Fibroblast of gingiva (primary cell): ENCODE measurements around the gene JAK1.
"Not testable (repeated sequence)": the region's sequence is repeated elsewhere in the genome, so short reads cannot be mapped to it uniquely, and the experiment has no call there.

ENCODE experiments used
- DNase-seq: peaks from one replicate; pipeline ENCODE4 v3.0.0-alpha.2; 2011; ENCODE audit warnings: low read depth

Gene JAK1

GRCh38 chr1:64838486-64838885 lies 127.9 kb downstream of the JAK1 start:
- no peak for DNase-seq

DNA sequence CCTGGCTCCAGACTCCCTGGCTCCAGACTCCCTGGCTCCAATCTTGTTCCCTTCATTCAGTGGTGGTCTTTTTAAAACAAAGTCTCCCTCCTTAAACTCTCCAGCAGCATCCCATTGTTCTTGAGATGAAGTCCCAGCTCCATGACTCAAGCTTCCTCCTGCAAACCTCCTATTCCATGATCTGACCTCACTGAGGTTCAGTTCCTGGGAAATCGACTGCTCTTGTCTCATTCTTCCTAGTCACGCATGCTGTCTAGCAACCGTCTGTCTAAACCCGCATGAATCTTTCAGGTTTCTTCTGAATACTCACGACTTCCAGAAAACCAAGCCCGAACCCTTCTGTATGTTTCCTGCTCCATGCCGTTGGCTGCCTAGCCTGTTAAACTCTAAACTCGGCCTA lies 129.5 kb downstream of the JAK1 start:
- no peak for DNase-seq

DNA sequence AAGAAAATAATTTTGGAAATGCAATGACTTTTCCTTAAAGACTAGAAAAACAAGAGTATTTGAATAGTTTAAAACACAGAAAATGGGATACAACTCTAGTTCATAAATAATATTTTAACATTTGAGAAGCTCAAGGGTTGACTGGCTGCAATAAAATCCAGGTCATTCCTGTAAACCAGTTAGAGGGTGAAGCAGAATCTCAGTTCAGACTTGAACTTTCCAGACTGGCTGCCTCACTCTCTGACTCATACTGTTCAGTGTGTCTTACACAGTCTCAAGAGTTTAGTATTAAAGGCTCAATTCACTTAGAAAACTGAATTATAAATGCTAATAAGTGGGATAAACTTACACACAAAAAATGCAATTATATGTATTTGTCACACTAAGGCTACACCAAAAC lies 131.6 kb downstream of the JAK1 start:
- no peak for DNase-seq

DNA sequence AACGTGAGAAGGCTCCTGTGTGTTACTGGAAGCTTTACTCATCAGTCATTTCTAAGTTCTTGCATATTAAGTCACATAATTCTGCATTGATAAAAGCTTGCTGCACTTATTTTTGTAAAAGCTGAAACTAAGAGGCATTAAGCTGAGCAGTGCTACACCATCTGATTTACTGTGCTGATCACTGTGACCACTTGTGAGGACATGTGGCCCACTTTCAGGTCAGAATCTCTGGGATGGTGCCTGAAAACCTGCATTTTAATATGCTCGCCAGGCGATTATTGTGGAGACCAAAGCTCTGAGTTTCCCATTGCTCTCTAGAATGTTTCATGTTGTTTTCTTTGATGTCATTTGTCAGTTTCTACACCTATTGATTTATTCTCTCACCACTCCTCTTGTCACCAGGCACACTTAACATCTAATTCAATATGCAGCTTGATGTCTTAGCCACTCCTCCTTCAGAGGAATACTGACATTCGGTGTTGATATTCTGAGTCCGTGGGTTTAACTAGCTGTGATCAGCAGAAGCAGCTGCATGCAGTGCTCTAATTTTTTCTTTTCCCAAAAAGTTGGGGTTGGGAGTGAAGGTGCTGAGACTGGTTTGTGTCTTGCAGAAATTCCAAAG lies 136.2 kb downstream of the JAK1 start:
- no peak for DNase-seq

- no peak for DNase-seq
These were observed 136.8 kb downstream of the JAK1 start for GRCh38 chr1:64829411-64830029.

GRCh38 chr1:64828829-64829228 lies 137.5 kb downstream of the JAK1 start:
- DNase-seq, result no peak

DNA sequence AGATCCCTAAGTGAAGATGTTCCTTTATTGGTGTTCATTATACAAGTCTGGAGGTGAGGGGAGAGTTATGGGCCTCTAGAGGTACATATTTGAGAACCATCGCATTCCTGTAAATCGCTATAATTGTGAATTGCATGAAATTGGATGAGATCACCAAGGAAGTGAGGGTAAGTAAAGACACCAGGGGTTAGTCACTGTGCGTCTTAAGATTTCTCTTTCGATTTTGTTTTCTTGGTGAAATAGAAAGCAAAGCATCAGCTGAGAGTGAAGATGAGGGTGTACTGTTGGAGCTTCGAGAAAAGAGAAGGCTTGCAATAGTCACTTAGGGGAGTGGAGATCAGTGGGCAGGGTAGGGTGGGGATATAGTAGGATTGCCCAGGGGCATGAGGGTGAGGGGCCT lies 139.4 kb downstream of the JAK1 start:
- DNase-seq, result no peak

DNA sequence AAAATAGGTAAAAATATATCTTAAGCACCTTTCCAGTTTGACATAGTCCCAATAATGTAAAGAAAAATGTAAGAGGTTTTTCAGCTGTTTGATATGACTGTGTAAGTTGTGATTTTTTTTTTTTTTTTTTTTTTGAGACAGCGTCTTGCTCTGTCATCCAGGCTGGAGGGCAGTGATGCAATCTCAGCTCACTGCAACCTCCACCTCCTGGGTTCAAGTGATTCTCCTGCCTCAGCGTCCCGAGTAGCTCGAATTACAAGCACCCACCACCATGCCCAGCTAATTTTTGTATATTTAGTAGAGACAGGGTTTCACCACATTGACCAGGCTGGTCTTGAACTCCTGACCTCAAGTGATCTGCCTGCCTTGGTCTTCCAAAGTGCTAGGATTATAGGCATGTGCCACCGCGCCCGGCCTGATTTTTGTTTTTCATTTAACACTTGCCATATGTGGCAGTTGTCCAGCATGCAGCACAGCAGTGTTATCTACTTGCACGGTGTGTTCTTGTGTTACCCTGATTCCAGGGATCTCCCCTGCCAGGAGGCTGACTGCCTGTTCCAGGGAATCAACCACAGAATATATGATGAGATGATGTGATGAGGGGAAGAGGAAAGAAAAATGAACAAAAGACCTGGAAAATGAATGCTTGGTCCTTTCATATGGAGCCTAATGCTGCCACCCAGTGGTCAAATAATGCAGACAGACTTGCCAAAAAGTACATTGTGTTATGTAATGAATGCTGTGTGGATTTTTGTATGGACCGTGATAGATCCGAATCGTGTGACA lies 142.5 kb downstream of the JAK1 start:
- DNase-seq, result peak; percentile 61

DNA sequence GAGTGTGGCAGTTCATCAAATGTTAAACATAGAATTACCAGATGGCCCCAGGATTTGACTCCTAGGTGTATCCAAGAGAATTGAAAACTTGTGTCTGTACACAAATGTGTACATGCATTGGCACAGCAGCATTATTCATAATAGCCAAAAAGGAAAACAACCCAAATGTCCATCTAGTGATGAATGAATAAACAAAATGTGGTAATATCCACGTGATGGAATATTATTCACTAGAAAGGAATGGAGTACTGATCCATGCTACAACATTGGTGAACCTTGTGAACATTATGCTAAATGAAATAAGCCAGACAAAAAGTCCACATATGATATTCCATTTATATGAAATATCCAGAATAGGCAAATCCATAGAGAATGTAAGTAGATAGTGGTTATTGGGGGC lies 143.7 kb downstream of the JAK1 start:
- DNase-seq, result peak; percentile 31

DNA sequence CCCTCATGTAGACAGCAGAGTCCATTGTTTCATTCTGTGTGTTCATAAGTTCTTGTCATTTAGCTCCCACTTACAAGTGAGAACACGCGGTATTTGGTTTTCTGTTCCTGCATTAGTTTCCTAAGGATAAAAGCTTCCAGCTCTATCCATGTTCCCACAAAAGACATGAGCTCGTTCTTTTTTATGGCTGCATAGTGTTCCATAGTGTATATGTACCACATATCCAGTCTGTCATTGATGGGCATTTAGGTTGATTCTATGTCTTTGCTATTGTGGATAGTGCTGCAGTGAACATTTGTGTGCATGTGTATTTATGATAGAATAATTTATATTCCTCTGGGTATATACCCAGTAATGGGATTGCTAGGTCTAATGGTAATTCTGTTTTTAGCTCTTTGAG lies 145.8 kb downstream of the JAK1 start:
- not testable (repeated sequence) for DNase-seq

GRCh38 chr1:64817364-64817763 lies 149.0 kb downstream of the JAK1 start:
- DNase-seq, result not testable (repeated sequence)

DNA sequence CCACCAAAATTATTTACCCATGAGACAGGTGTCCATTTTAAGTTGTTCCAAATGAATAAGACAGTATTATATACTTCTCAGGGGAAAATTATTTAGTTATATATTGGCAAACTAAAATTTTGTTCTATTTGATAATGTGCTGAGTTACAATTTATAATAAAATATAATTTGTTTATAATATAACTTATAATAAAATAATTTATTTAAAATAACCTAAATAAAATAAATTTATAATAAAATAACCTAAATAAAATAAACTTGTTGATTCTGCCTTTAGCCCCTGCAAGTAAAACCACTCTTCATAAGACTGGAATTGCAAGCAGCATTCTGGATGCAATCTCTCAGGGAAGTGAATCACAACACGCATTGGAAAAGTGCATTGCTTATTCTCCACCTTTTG lies 151.9 kb downstream of the JAK1 start:
- no peak for DNase-seq

- no peak for DNase-seq
These were observed 155.2 kb downstream of the JAK1 start for GRCh38 chr1:64811131-64811530.

DNA sequence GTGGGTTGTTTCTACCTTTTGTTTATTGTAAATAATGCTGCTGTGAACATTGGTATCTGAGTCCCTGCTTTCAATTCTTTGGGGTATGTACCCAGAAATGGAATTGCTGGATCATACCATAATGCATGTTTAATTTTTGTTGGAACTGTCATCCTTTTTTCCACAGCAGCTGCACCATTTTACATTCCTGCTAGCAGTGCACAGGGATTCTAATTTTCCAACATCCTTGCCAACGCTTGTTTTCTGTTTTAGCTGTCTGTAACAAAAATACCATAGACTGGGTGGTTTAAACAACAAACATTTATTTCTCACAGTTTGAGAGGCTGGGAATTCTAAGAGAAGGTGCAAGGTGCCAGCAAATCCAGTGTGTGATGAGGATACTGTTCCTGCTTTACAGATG lies 156.3 kb downstream of the JAK1 start:
- no peak for DNase-seq

- DNase-seq, result no peak
These were observed 157.0 kb downstream of the JAK1 start for GRCh38 chr1:64809309-64809708.

DNA sequence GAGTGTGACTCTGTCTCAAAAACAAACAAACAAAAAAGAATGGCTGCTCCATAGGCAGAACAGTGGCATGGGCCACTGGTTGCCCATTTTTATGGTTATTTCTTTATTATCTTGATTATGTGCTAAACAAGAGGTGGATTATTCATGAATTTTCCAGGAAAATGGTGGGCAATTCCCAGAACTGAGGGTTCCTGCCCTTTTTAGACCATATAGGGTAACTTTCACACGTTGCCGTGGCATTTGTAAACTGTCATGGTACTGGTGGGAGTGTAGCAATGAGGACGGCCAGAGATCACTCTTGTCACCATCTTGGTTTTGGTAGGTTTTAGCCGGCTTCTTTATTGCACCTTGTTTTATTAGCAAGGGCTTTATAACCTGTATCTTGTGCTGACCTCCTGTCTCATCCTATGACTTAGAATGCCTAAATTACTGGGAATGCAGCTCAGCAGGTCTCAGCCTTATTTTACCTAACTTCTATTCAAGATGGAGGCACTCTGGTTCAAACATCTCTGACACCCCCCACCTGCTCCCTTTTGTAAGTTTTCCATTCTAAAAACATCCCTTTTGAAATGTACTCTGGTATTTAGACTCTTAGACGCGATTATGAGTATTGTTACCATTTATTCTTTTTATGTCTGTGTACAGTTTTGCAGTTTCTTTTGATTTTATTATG lies 164.4 kb downstream of the JAK1 start:
- no peak for DNase-seq

- DNase-seq, result no peak
These were observed 167.5 kb downstream of the JAK1 start for GRCh38 chr1:64798872-64799271.

GRCh38 chr1:64790832-64791487 lies 175.4 kb downstream of the JAK1 start:
- DNase-seq, result no peak
